ENCODE results near the gene TRAF2. TPM values are rescaled to one million over a fixed set of nuclear protein-coding genes. Genes with fewer than 3 reads are reported as not detected.

The TRAF2 gene
- total RNA-seq, 1 donor from 2014 or later: 14.4 TPM

GRCh38 chr9:136922540-136922939 is 36.2 kb downstream of the TRAF2 start:
- TF ChIP-seq CTCF (IDR thresholded peaks at IDR 0.05; ENCODE audit: insufficient read depth, low read depth, low read length) (no peak), EZH2 (IDR thresholded peaks at IDR 0.05; ENCODE audit: insufficient read depth, low read length) (no peak)

GRCh38 chr9:136923881-136924280 is 37.6 kb downstream of the TRAF2 start:
- no peaks in the 10 kb centered on the region for H3K79me2 ChIP-seq (ENCODE audit: insufficient read depth, low read length)

More at GRCh38 chr9:136922540-136922939, 36.2 kb downstream of the TRAF2 start:
- H3K4me2 ChIP-seq (ENCODE audit: low read length): no peak overlapping the region
- H3K9ac ChIP-seq (ENCODE audit: low read length): no peak overlapping the region
- H3K27ac ChIP-seq (ENCODE audit: low read depth, low read length): no peak overlapping the region
- Mint-ChIP-seq H3K27me3 (ENCODE audit: low read depth, unreplicated experiment) (no peaks in the 10 kb centered on the region), H3K4me3 (ENCODE audit: unreplicated experiment) (no peak overlapping the region), H3K27ac (ENCODE audit: unreplicated experiment) (no peak overlapping the region), H3K36me3 (ENCODE audit: low read depth, unreplicated experiment) (peaks cover 17% of the 10 kb centered on the region), H3K4me1 (ENCODE audit: low read depth, unreplicated experiment) (no peaks in the 10 kb centered on the region), H3K9me3 (ENCODE audit: unreplicated experiment) (no peaks in the 10 kb centered on the region)
- DNase-seq (ENCODE audit: low read depth): no peak
- H2AFZ ChIP-seq (ENCODE audit: low read depth, low read length): no peak overlapping the region
- H3K9me3 ChIP-seq (ENCODE audit: insufficient read depth, low read depth, low read length): no peaks in the 10 kb centered on the region
- FAIRE-seq: no peak
- H3K79me2 ChIP-seq (ENCODE audit: insufficient read depth, low read length): no peaks in the 10 kb centered on the region
- H3K4me1 ChIP-seq (ENCODE audit: insufficient read depth, low read length): peaks cover 2% of the 10 kb centered on the region
- H3K36me3 ChIP-seq (ENCODE audit: insufficient read depth, low read length): no peaks in the 10 kb centered on the region
- no peaks in the 10 kb centered on the region for H3K27me3 ChIP-seq (ENCODE audit: insufficient read depth, low read length)
- no peak overlapping the region for H3K4me3 ChIP-seq (ENCODE audit: insufficient read depth, low read depth, low read length)
- no peaks in the 10 kb centered on the region for H4K20me1 ChIP-seq (ENCODE audit: insufficient read depth, low read length)

More at GRCh38 chr9:136923881-136924280, 37.6 kb downstream of the TRAF2 start:
- Mint-ChIP-seq H3K36me3 (ENCODE audit: low read depth, unreplicated experiment) (peaks cover 21% of the 10 kb centered on the region), H3K27ac (ENCODE audit: unreplicated experiment) (no peak overlapping the region), H3K27me3 (ENCODE audit: low read depth, unreplicated experiment) (no peaks in the 10 kb centered on the region), H3K9me3 (ENCODE audit: unreplicated experiment) (no peaks in the 10 kb centered on the region), H3K4me3 (ENCODE audit: unreplicated experiment) (no peak overlapping the region), H3K4me1 (ENCODE audit: low read depth, unreplicated experiment) (no peaks in the 10 kb centered on the region)
- FAIRE-seq (no peak), DNase-seq (ENCODE audit: low read depth) (no peak)
- Histone ChIP-seq H3K9me3 (ENCODE audit: insufficient read depth, low read depth, low read length) (no peaks in the 10 kb centered on the region), H3K4me1 (ENCODE audit: insufficient read depth, low read length) (peaks cover 6% of the 10 kb centered on the region), H3K27me3 (ENCODE audit: insufficient read depth, low read length) (no peaks in the 10 kb centered on the region), H2AFZ (ENCODE audit: low read depth, low read length) (no peak overlapping the region), H4K20me1 (ENCODE audit: insufficient read depth, low read length) (no peaks in the 10 kb centered on the region), H3K36me3 (ENCODE audit: insufficient read depth, low read length) (no peaks in the 10 kb centered on the region), H3K4me2 (ENCODE audit: low read length) (no peak overlapping the region), H3K9ac (ENCODE audit: low read length) (no peak overlapping the region), H3K27ac (ENCODE audit: low read depth, low read length) (no peak overlapping the region), H3K4me3 (ENCODE audit: insufficient read depth, low read depth, low read length) (no peak overlapping the region)
- TF ChIP-seq EZH2 (IDR thresholded peaks at IDR 0.05; ENCODE audit: insufficient read depth, low read length) (no peak), CTCF (IDR thresholded peaks at IDR 0.05; ENCODE audit: insufficient read depth, low read depth, low read length) (no peak)

All from astrocyte (in vitro differentiated cells and primary cell).